CD4-positive, alpha-beta T cell treated with Interleukin-12 subunit alpha and Interleukin-12 subunit beta, for 1 hour (primary cell): ENCODE results near the gene PMM2.
"Not testable (repeated sequence)": the region's sequence is repeated elsewhere in the genome, so short reads cannot be mapped to it uniquely, and the experiment has no call there.

Experiments used
- DNase-seq: peaks from one replicate; pipeline ENCODE4 v3.0.0-alpha.2; 2020

Gene PMM2

GRCh38 chr16:8819411-8820034 is 21.9 kb downstream of the PMM2 start:
- no peak for DNase-seq

- no peak for DNase-seq
These were observed 24.8 kb downstream of the PMM2 start for GRCh38 chr16:8822403-8822802.

GRCh38 chr16:8826278-8826879 is 28.7 kb downstream of the PMM2 start:
- no peak for DNase-seq

GRCh38 chr16:8828541-8829165 is 31.0 kb downstream of the PMM2 start:
- no peak for DNase-seq

- DNase-seq, result no peak
These were observed 33.8 kb downstream of the PMM2 start for GRCh38 chr16:8831450-8831849.

- DNase-seq, result no peak
These were observed 34.5 kb downstream of the PMM2 start for GRCh38 chr16:8831871-8832716.

- no peak for DNase-seq
These were observed 35.1 kb downstream of the PMM2 start for GRCh38 chr16:8832717-8833105.

GRCh38 chr16:8836797-8837196 is 39.2 kb downstream of the PMM2 start:
- DNase-seq, result not testable (repeated sequence)

GRCh38 chr16:8837594-8837993 is 40.0 kb downstream of the PMM2 start:
- not testable (repeated sequence) for DNase-seq

- DNase-seq, result not testable (repeated sequence)
These were observed 44.4 kb downstream of the PMM2 start for GRCh38 chr16:8842016-8842415.

GRCh38 chr16:8843296-8843695 is 45.7 kb downstream of the PMM2 start:
- DNase-seq, result not testable (repeated sequence)

- DNase-seq, result no peak
These were observed 48.2 kb downstream of the PMM2 start for GRCh38 chr16:8845699-8846298.

- DNase-seq, result no peak
These were observed 48.8 kb downstream of the PMM2 start for GRCh38 chr16:8846401-8846932.

- no peak for DNase-seq
These were observed 49.5 kb downstream of the PMM2 start for GRCh38 chr16:8847145-8847544.

- DNase-seq, result no peak
These were observed 50.0 kb downstream of the PMM2 start for GRCh38 chr16:8847623-8848022.

GRCh38 chr16:8848231-8848938 is 50.7 kb downstream of the PMM2 start:
- no peak for DNase-seq

GRCh38 chr16:8848939-8849391 is 51.3 kb downstream of the PMM2 start:
- DNase-seq, result no peak

GRCh38 chr16:8849411-8850011 is 51.9 kb downstream of the PMM2 start:
- DNase-seq, result no peak

GRCh38 chr16:8850279-8850885 is 52.7 kb downstream of the PMM2 start:
- no peak for DNase-seq

- no peak for DNase-seq
These were observed 54.2 kb downstream of the PMM2 start for GRCh38 chr16:8851761-8852403.

GRCh38 chr16:8852534-8852933 is 54.9 kb downstream of the PMM2 start:
- DNase-seq, result no peak
